ENCODE data around the gene ACOT8.

DNA sequence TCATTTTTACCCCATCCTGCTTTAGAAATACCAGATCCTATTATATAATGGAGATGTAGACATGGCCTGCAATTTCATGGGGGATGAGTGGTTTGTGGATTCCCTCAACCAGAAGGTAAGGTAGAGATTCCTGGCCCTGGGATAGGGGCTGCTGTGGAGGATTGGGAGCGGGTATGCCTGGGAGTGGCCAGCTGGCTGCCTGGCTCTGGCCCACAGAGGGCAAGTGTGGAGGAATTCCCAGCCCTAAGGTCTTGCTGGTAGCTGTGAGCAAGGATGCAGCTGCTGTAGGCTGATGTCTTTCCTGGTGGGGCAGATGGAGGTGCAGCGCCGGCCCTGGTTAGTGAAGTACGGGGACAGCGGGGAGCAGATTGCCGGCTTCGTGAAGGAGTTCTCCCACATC lies 40.5 kb upstream of the ACOT8 start:
- TF ChIP-seq ELF4 (IDR thresholded peaks at IDR 0.05) (no peak), HDGF (IDR thresholded peaks at IDR 0.05; ENCODE audit: borderline replicate concordance) (no peak), BHLHE40 (IDR thresholded peaks at IDR 0.05; ENCODE audit: borderline replicate concordance) (no peak), ARNT (IDR thresholded peaks at IDR 0.05) (no peak), CTBP1 (IDR thresholded peaks at IDR 0.05; ENCODE audit: borderline replicate concordance) (no peak), FOXK2 (IDR thresholded peaks at IDR 0.05) (no peak), FOXM1 (IDR thresholded peaks at IDR 0.05; ENCODE audit: borderline replicate concordance) (no peak), SP1 (IDR thresholded peaks at IDR 0.05) (no peak), LEF1 (IDR thresholded peaks at IDR 0.05; ENCODE audit: borderline replicate concordance) (no peak), TARDBP (IDR thresholded peaks at IDR 0.05) (no peak), ZNF384 (IDR thresholded peaks at IDR 0.05) (no peak), L3MBTL2 (conservative IDR thresholded peaks at IDR 0.05) (no peak)
- TF ChIP-seq, protein P1, sequence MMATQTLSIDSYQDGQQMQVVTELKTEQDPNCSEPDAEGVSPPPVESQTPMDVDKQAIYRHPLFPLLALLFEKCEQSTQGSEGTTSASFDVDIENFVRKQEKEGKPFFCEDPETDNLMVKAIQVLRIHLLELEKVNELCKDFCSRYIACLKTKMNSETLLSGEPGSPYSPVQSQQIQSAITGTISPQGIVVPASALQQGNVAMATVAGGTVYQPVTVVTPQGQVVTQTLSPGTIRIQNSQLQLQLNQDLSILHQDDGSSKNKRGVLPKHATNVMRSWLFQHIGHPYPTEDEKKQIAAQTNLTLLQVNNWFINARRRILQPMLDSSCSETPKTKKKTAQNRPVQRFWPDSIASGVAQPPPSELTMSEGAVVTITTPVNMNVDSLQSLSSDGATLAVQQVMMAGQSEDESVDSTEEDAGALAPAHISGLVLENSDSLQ (IDR thresholded peaks at IDR 0.05): no peak
